ACHN (cell line): ENCODE results near the gene SLCO4A1.
"Not testable (repeated sequence)": the region's sequence is repeated elsewhere in the genome, so short reads cannot be mapped to it uniquely, and the experiment has no call there.

Source experiments
- DNase-seq: peaks from one replicate; pipeline ENCODE4 v3.0.0-alpha.2; 2015
- in situ Hi-C: cut with HindIII; loops from 2 replicates; pipeline ENCODE4 v1.10.0; 2017; ENCODE audit warnings: low sequenced_read_pairs, low pct_ligation_motif_present, low pct_unique_long_range_greater_than_20kb

The SLCO4A1 gene

DNA sequence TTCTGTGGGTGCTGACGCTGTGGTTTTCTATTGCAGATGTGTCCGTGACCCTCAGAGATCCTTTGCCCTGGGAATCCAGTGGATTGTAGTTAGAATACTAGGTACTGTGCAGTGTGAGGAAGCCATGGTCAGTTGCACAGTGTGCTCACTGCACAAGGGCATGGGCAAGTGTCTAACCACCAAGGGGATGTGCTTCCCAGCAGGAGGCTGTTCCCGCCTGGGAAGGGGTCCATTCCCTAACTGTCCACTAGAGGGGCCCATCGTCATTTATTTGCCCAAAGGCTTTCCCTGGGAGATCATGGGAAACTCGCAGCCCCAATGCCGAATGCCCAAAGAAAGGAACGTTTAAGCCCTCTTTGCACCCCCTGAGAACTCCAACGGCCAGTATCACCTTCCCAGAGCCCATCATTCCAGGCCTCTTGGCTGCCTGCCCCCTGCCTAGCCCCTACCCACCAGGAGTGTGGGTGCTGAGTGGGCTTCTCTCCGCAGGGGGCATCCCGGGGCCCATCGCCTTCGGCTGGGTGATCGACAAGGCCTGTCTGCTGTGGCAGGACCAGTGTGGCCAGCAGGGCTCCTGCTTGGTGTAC, 26.2 kb downstream of the SLCO4A1 start:
- in situ Hi-C loops: no loop called here

DNA sequence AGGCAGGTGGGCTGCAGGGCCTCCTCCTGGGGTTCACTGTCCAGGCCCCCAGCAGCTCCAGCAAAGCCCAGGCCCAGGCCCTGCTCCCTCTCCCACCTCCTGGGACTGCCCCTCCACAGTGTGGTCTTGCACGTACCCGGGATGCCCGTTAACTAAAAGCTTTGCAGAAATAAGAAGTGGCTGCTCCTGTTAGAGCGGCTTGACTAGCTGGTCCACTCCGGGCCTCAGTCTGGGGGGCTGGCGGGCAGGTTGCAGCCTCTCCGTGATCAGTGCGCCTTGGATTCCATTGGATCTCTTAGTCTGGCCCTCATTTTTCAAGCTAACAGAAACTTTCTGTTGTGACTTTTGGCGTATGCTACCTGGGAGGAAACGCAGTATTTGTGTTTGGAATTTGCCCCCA, 26.9 kb downstream of the SLCO4A1 start:
- in situ Hi-C loops: no loop called here

More for the DNA sequence above, 26.2 kb downstream of the SLCO4A1 start:
- DNase-seq: peak; percentile 75

DNA sequence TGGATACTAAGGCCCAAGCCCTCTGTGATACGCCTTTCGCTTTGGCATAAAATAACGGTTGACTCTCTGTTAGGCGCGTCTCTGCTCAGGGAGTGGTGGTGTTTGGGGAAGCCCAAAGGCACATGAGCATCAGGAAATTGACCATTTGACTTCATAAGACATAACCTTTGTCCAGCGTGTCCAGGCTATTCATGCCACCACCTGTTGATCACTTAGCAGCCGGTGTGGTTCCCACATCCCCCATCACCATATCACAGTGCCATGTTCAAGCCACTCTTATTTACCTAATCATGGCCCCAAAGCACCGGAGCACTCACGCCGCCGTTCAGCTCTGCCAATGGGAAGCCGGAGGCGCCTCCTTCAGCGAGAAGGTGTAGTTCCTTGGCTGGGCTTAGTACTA, 27.9 kb downstream of the SLCO4A1 start:
- no peak for DNase-seq
- in situ Hi-C loops: no loop called here

More for the DNA sequence above, 26.9 kb downstream of the SLCO4A1 start:
- DNase-seq: no peak

DNA sequence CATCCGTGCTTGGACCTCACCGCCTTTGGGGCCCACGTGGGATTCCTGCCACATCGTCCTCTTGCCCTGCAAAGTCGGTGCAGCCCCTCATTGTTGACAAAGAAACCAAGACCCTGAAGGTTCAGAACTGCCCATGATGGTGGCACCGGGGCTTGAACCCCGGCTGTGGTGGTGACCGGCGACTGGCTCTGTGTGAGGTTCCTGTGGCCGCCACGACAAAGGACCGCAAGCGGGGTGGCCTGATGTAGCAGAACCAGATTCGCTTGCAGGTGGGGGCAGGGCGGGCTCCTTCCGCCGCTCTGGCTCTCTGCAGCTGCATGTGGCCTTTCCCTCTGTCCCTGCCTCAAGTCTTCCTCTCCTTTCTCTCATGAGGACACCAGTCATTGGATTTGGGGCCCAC, 28.7 kb downstream of the SLCO4A1 start:
- in situ Hi-C loops: no loop called here

DNA sequence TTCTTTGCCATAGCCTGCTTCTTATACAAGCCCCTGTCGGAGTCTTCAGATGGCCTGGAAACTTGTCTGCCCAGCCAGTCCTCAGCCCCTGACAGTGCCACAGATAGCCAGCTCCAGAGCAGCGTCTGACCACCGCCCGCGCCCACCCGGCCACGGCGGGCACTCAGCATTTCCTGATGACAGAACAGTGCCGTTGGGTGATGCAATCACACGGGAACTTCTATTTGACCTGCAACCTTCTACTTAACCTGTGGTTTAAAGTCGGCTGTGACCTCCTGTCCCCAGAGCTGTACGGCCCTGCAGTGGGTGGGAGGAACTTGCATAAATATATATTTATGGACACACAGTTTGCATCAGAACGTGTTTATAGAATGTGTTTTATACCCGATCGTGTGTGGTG, 29.5 kb downstream of the SLCO4A1 start:
- in situ Hi-C loops: no loop called here
- no peak for DNase-seq

More for the DNA sequence above, 28.7 kb downstream of the SLCO4A1 start:
- DNase-seq: no peak

DNA sequence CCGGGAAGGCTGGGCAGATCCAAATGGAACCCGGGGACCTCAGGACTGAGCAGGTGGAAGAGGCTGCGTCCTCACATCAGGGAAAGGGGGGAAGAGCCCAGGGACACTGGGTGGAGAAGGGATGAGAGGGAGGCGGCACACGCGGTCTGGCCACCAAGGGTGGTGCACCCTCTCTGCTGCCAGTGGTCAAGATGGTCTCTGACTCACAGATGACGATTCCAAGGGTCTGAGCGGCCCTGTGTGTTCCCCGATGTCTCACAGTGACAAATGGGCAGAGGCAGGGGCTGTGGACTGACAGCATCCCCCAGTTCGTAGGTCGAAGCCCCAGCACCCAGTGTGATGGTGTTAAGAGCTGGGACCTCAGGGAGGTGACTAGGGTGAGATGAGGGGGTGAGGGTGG, 32.1 kb downstream of the SLCO4A1 start:
- no peak for DNase-seq
- in situ Hi-C loops: no loop called here

DNA sequence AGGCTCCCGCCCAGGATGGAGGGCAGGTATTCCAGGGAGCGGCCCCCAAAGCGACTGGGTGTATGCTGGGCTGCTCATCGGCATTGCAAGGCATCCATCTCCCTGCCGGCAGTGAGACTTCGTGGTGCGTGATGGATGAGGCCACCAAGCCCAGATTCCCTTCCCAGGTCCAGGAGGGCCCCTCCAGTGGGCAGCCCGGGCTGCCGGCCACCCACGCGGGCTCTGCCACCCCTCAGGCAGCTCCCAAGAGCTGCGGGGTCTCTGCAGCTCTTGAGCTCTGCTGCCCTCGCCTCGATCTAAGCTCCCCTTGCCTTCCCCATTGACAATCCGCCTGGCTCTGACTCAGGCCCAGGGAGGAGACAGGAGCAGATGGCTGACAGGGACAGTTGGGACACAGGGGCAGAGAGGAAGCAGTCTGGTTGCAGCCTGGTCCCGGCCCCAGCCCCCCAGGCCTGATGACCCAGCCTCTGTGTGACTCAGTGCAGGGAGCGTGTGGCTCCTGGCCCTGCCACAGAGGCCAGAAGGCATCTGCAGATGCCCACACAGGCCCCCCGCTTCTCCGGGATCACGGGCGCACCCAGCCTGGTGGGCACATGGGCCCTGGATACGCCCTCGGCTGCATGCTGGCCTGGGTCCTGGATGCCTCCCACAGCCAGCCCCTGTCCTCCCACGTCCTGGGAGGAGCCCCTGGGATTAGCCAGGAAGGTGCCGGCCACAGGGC, 33.0 kb downstream of the SLCO4A1 start:
- DNase-seq: no peak
- in situ Hi-C loops: no loop called here

DNA sequence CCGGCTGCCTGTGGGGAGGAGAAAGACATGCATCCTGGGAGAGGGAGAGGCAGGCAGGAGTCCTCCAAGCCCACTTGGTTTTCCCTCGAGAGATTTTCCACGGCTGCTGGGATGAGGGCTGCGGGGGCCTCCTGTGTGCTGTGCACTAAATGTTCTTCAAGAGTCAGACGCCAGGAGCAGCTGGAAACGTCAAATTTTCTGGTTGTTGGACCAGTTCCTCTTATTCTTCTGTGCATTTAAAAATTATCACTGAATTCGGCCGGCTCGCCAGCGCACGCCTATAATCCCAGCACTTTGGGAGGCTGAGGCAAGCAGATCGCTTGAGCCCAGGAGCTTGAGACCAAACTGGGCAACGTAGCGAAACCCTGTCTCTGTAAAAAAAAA, 33.6 kb downstream of the SLCO4A1 start:
- no peak for DNase-seq
- in situ Hi-C loops: no loop called here

DNA sequence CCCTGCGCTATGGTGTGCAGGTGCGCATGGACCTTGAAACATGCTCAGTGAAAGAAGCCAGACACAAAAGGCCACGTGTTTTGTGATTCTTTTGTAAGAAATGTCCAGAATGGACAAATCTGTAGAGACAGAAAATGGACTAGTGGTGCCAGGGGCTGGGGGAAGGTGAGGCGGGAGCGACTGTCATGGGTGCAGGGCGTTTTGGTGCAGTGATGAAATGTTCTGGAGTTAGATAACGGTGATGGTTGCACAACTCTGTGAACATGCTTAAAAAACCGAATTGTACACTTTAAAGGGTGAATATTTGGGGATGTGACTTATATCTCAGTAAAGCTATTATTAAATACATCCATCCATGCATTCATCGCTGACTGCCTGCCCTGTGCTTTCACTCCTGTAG, 34.7 kb downstream of the SLCO4A1 start:
- in situ Hi-C loops: no loop called here
- no peak for DNase-seq

DNA sequence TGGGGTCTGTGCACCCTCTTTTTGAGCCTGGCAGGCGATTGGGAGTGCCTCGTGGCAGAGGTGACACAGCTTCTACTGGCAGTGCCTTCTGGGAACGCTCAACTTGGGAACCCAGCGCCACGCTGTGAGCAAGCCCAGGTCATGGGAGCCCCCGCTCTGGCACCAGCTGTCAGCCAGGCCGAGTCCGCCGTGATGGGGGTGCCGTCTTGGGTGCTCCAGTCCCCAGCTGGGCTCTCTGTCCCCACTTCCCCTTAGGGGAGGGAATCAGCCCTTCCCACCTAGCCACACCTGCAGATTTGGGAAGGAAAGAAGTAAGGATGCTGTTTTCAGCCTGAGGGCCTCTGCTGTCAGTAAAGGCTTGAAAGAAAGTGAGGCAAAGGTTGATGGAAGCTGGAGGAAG, 35.4 kb downstream of the SLCO4A1 start:
- DNase-seq: no peak
- in situ Hi-C loops: no loop called here

DNA sequence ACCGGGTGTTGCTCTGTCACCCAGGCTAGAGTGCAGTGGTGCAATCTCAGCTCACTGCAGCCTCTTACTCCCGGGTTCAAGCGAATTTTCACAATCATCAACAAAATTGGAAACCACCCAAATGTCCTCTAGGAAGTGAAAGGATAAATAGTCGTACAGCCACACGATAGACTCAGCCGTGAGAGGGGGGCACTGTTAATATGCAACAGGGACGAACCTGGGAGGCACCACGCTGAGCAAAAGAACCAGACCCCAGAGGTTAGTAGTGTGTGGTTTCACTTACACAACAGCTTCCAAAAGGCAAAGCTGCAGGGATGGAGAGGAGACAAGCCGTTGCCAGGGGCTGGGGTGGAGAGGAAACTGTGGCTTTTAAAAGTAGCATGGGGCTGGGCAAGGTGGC, 36.2 kb downstream of the SLCO4A1 start:
- no peak for DNase-seq
- in situ Hi-C loops: no loop called here

DNA sequence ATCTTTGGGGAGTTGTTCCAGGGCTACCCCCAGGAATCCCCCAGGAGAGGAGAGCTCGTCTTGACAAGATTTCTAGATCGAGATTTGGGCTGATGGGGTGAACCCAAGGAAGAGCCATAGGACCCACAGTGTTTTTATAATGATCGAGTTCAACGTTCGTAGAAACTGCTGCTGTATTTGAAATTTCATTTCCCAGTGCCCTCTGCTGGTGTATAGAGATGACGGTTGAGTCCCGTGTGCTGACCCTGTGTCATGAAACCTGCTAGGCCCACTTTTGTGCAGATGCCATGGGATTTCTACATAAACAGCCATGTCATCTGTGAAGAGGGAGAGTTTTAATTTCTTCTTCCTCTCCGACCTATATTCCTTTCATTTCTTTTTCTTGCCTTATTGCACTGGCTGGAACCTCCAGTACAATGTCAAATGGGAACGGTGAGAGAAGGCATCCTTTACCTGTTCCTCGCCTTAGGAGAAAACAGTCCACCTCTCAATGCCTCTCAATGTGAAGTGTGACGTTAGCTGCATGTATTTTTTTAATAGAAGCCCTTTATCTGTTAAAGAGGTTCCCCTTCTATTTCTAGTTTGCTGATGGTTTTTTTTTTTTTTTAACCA, 37.8 kb downstream of the SLCO4A1 start:
- in situ Hi-C loops: no loop called here
- no peak for DNase-seq

DNA sequence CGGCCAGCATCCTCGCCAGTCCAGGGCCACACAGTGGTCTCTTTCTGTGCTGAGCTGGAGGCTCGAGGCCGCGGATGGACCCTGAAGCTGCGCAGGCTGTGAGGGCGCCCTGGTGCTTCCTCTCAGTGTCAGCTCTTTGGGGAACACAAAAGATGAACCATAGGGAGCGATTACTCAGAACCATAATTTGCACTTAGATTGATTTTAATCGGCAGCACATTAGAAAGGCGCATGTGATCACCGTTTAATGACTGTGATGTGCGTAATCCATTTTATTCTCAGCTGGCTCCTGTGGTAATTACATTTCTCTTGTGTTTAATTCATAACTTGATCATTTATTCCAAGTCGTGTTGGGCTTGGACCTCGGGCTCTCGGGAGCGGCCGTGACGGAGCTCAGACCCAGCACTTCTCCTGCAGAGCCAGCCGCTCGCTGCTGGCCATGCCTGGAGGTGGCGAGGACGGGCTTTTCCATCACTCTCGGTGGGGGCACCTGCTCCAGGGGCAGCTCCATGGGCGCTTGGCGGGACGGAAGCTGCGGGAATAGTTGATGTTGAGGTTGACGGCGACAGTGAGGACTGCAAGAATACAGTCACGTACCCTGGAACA, 40.7 kb downstream of the SLCO4A1 start:
- DNase-seq: no peak
- in situ Hi-C loops: no loop called here

DNA sequence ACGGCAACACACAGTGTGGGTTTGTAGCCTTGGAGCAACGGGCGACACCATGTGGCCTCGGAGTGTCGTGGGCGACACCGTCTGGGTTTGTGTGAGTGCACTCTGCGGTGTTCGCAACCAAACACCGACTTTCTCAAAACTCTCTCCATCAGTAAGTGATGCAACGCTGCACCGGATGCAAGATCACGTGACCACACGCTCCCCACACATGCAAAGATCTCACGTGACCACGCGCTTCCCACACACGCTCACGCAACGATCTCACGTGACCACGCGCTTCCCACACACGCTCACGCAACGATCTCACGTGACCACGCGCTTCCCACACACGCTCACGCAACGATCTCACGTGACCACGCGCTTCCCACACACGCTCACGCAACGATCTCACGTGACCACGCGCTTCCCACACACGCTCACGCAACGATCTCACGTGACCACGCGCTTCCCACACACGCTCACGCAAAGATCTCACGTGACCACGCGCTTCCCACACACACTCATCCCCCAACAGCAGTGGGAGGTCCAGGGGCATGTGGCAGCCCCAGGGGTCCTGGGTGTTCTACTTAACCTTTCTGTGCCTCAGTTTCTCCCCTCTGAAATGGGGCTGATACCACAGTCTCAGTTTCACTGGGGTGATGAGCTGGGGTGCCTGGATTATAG, 41.5 kb downstream of the SLCO4A1 start:
- DNase-seq, in situ Hi-C loops: not testable (repeated sequence)

DNA sequence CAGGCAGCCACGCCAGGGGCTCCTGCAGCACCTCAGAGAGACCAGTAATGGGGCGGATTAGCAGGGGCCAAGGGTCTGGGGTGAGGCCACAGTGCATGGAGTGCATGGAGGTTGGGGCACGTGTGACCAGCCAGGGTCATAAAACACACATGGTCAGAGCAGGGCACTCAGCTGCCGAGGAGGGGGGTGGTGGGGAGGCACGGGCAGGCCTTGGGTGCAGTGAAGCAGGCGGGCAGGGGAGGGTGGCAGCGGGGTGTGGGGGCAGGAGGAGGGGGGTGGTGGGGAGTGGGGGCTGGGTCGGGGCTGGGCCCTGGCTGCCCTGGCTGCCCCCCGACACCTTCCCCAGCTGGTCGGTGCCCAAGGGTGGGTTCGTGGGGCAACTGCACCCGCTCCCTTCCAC, 42.7 kb downstream of the SLCO4A1 start:
- DNase-seq: no peak
- in situ Hi-C loops: no loop called here

DNA sequence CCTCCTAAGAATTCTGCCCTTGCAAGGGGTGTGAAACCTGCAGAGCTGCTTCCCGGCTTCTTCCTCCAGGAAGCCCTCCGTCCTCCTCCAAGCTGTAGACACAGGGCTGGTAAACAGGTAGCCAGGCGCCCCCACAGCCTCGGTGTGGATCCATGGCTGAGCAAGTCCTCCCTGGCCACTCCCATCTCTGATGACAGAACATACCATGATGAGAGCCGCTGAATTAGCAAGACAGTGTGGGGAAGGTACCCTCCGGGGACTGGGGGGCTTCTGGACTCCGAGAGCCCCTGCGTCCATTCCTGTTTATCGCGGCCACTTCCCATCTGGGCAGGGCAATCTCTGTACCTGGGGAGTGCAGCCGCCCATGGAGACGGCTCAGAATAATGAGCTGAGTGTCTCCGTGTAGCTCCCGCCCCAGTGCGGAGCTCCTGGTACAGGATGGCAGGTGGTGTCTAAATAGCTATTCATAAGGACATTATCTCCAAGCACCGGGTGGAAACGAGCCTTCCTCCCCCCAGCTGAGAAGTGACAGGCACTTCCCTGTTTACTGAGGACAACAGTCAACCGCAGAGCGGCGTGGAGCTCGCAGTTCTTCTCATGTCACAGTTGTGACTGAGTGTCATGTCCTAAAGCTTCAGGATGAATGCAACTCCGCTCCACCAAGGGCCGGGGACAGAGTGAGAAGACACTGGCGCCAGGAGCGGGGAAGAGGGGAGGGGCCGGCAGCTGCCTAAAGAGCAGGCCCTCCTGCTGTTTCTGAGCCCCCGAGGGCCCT, 43.7 kb downstream of the SLCO4A1 start:
- in situ Hi-C loops: no loop called here
- DNase-seq: no peak

DNA sequence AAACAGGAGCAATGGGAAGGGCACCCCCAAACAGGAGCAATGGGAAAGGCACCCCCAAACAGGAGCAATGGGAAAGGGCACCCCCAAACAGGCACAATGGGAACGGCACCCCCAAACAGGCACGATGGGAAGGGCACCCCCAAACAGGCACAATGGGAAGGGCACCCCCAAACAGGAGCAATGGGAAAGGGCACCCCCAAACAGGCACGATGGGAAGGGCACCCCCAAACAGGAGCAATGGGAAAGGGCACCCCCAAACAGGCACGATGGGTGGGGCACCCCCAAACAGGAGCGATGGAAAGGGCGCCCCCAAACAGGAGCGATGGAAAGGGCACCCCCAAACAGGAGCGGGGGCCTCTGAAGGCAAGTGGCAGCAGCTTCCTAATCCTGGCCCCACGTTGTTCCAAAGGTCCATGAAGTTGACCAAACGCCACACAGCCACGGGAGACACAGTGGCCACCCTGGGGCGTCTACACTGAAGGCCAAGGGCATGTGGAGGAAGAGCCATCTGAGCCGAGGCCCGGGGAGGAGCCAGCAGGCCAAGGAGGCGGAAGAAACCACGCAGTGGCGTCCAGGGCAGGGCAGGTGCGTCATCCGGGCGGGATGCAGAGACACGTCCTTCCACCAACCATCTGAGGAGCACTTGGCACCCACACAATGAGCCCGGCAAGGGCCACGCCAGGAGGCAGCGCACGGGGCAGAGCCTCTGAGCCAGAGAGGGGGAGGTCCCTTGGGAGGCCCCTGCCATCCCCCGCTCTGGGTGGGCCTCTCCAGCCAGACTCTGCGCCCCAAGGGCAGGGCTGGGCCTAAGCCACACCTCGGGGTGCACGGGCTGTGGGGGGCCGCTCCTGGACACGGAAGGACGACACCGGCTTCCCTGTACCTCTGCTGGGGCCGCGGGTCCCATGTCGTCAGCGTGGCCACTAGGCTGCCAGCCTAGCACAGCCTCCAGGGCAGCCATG, 44.8 kb downstream of the SLCO4A1 start:
- no peak for DNase-seq
- in situ Hi-C loops: no loop called here
